Measurements from ENCODE around the gene RPSA. TPM values are rescaled to one million over a fixed set of nuclear protein-coding genes. Genes with fewer than 3 reads are reported as not detected.
A peak's percentile ranks its signal among the peaks of the same experiment; 100 is the strongest.

Gene RPSA
- total RNA-seq = 806 TPM
- 1,249 TPM for polyA plus RNA-seq (ENCODE audit: insufficient read depth, low read depth, low replicate concordance)
- long read RNA-seq, donor 1, transcript RPSA-201 (7 exons, 1,171 nt) = major isoform, 246 of 372 reads
- long read RNA-seq, donor 1, transcript RPSA-207 (5 exons, 1,227 nt) = minor isoform, 6 of 372 reads
- long read RNA-seq, donor 1, partial matches to known transcripts = 71 of 372 reads
- long read RNA-seq, donor 1, other reads (novel, unspliced or antisense) = 42 of 372 reads
- long read RNA-seq, donor 2, transcript RPSA-205 (2 exons, 622 nt) = minor isoform, 6 of 698 reads
- long read RNA-seq, donor 2, transcript RPSA-201 (7 exons, 1,171 nt) = major isoform, 541 of 698 reads
- long read RNA-seq, donor 2, transcript RPSA-206 (3 exons, 596 nt) = minor isoform, 7 of 698 reads
- long read RNA-seq, donor 2, partial matches to known transcripts = 69 of 698 reads
- long read RNA-seq, donor 2, other reads (novel, unspliced or antisense) = 66 of 698 reads
- long read RNA-seq, donor 3, transcript RPSA-205 (2 exons, 622 nt) = minor isoform, 11 of 975 reads
- long read RNA-seq, donor 3, transcript RPSA-207 (5 exons, 1,227 nt) = minor isoform, 7 of 975 reads
- long read RNA-seq, donor 3, transcript RPSA-201 (7 exons, 1,171 nt) = major isoform, 727 of 975 reads
- long read RNA-seq, donor 3, transcript RPSA-206 (3 exons, 596 nt) = minor isoform, 15 of 975 reads
- long read RNA-seq, donor 3, partial matches to known transcripts = 108 of 975 reads
- long read RNA-seq, donor 3, other reads (novel, unspliced or antisense) = 102 of 975 reads
- long read RNA-seq, donor 4, transcript RPSA-201 (7 exons, 1,171 nt) = major isoform, 112 of 134 reads
- long read RNA-seq, donor 4, partial matches to known transcripts = 17 of 134 reads
- long read RNA-seq, donor 4, other reads (novel, unspliced or antisense) = 0 of 134 reads
- long read RNA-seq, donor 5, transcript RPSA-201 (7 exons, 1,171 nt) = major isoform, 24 of 25 reads
- long read RNA-seq, donor 5, partial matches to known transcripts = 0 of 25 reads
- long read RNA-seq, donor 5, other reads (novel, unspliced or antisense) = 0 of 25 reads
- long read RNA-seq, donor 6, transcript RPSA-207 (5 exons, 1,227 nt) = minor isoform, 12 of 1,871 reads
- long read RNA-seq, donor 6, transcript RPSA-205 (2 exons, 622 nt) = minor isoform, 9 of 1,871 reads
- long read RNA-seq, donor 6, transcript RPSA-201 (7 exons, 1,171 nt) = major isoform, 1,288 of 1,871 reads
- long read RNA-seq, donor 6, transcript RPSA-206 (3 exons, 596 nt) = minor isoform, 34 of 1,871 reads
- long read RNA-seq, donor 6, partial matches to known transcripts = 296 of 1,871 reads
- long read RNA-seq, donor 6, other reads (novel, unspliced or antisense) = 226 of 1,871 reads
- long read RNA-seq, donor 7, transcript RPSA-201 (7 exons, 1,171 nt) = major isoform, 172 of 206 reads
- long read RNA-seq, donor 7, partial matches to known transcripts = 19 of 206 reads
- long read RNA-seq, donor 7, other reads (novel, unspliced or antisense) = 12 of 206 reads
- long read RNA-seq, donor 8, transcript RPSA-205 (2 exons, 622 nt) = minor isoform, 8 of 930 reads
- long read RNA-seq, donor 8, transcript RPSA-201 (7 exons, 1,171 nt) = major isoform, 672 of 930 reads
- long read RNA-seq, donor 8, transcript RPSA-206 (3 exons, 596 nt) = minor isoform, 15 of 930 reads
- long read RNA-seq, donor 8, partial matches to known transcripts = 138 of 930 reads
- long read RNA-seq, donor 8, other reads (novel, unspliced or antisense) = 92 of 930 reads
- long read RNA-seq, donor 9, transcript RPSA-206 (3 exons, 596 nt) = minor isoform, 13 of 392 reads
- long read RNA-seq, donor 9, transcript RPSA-201 (7 exons, 1,171 nt) = major isoform, 283 of 392 reads
- long read RNA-seq, donor 9, partial matches to known transcripts = 61 of 392 reads
- long read RNA-seq, donor 9, other reads (novel, unspliced or antisense) = 29 of 392 reads
- long read RNA-seq, donor 10, transcript RPSA-205 (2 exons, 622 nt) = minor isoform, 8 of 711 reads
- long read RNA-seq, donor 10, transcript RPSA-206 (3 exons, 596 nt) = minor isoform, 14 of 711 reads
- long read RNA-seq, donor 10, transcript RPSA-201 (7 exons, 1,171 nt) = major isoform, 495 of 711 reads
- long read RNA-seq, donor 10, partial matches to known transcripts = 106 of 711 reads
- long read RNA-seq, donor 10, other reads (novel, unspliced or antisense) = 80 of 711 reads

DNA sequence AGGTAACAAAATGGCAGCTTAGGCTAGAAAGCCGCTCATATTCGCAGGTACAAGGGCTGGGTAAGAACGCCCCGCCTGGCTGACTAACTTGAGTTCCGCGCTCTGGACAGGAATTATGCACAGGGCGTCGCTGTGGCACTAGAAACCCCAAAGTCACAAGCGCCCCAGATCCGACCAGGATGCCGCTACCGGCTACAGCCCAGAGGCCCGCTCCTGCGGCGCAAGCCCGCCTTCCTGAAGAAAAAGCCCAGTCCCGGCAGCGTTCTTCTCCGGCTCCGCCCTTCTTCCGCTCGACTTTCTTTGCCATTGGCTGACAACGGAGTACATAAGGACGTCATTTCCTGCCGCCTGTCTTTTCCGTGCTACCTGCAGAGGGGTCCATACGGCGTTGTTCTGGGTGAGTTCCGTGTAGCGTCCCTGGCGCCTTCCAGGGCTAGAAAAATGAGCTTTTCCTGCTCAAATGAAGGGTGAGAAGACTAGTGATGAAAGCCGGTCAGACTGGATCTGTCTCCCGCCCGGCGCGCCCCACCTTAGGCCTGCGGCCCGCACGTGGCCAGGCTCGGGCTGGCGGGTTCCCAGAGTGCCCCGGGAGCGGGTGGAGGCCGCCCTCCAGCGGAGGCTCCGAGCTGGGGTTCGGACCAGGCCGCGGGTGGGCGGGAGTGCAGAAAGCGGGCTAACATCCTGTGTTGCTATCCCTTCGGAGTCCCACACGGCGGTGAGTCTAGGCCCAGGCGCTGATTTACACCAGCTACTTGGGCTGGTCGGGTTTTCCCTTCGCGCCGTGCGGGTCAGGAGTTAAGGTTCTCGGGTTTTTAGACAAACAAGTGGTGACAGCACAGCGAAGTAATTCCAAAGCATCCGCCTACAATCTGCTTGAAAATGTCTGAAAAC, at the start of gene RPSA:
Gene RPSA, plus strand, starts transcription at position 353 of the 891 bp plus-strand sequence. CDS start 934 bp downstream, outside the sequence.
- H3K27ac ChIP-seq (ENCODE audit: low read depth in 2 of 2, low read length in 2 of 2) = peak within 1 kb of the TSS; percentile 58 to 76
- FAIRE-seq = peak; percentile 56
- peak within 1 kb of the TSS; percentile 92 for H3K4me3 ChIP-seq (ENCODE audit: low read length in 3 of 3)
- TF ChIP-seq, protein P1, sequence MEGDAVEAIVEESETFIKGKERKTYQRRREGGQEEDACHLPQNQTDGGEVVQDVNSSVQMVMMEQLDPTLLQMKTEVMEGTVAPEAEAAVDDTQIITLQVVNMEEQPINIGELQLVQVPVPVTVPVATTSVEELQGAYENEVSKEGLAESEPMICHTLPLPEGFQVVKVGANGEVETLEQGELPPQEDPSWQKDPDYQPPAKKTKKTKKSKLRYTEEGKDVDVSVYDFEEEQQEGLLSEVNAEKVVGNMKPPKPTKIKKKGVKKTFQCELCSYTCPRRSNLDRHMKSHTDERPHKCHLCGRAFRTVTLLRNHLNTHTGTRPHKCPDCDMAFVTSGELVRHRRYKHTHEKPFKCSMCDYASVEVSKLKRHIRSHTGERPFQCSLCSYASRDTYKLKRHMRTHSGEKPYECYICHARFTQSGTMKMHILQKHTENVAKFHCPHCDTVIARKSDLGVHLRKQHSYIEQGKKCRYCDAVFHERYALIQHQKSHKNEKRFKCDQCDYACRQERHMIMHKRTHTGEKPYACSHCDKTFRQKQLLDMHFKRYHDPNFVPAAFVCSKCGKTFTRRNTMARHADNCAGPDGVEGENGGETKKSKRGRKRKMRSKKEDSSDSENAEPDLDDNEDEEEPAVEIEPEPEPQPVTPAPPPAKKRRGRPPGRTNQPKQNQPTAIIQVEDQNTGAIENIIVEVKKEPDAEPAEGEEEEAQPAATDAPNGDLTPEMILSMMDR (IDR thresholded peaks at IDR 0.05; ENCODE audit: borderline replicate concordance, extremely low read depth, insufficient read depth) = peak; percentile 16
- H3K9me3 ChIP-seq (ENCODE audit: control insufficient read depth in 2 of 3, insufficient read depth in 1 of 3, low read length in 3 of 3) = no peaks in the 10 kb centered on the region
- H3K9ac ChIP-seq (ENCODE audit: low read length in 3 of 3) = peak within 1 kb of the TSS; percentile 78 to 87 (median 84)
- peak; percentile 97 to 99 (median 98) for DNase-seq
- H3K4me1 ChIP-seq (ENCODE audit: control insufficient read depth in 2 of 3, insufficient read depth in 2 of 3, low read depth in 1 of 3, low read length in 3 of 3) = peaks cover 4 to 13% (median 4%) of the 10 kb centered on the region in 3 donors
- no peaks in the 10 kb centered on the region for H3K27me3 ChIP-seq (ENCODE audit: control insufficient read depth, insufficient read depth, low read length)
- H3K36me3 ChIP-seq (ENCODE audit: control insufficient read depth in 2 of 3, insufficient read depth in 3 of 3, low read length in 3 of 3) = peaks cover 8 to 25% (median 15%) of the 10 kb centered on the region in 3 donors
- intact Hi-C loops (cut with DNase I) = no loop called here

DNA sequence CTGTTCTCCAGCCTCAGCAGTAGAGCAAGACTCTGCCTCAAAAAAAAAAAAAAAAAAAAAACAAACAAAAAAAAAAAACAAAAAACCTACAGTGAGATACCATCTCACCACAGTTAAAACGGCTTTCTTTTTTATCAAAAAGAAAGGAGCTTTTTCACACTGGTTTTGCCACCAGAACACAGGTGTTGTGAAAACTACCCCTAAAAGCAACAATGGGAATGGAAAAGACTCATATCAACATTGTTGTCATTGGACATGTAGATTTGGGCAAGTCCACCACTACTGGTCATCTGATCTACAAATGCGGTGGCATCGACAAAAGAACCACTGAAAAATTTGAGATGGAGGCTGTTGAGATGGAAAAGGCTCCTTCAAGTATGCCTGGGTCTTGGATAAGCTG, 48.2 kb upstream of the RPSA start:
- no peak for FAIRE-seq
- Histone ChIP-seq H3K9me3 (ENCODE audit: control insufficient read depth in 2 of 3, insufficient read depth in 1 of 3, low read length in 3 of 3) (no peaks in the 10 kb centered on the region), H3K4me1 (ENCODE audit: control insufficient read depth in 2 of 3, insufficient read depth in 2 of 3, low read depth in 1 of 3, low read length in 3 of 3) (no peaks in the 10 kb centered on the region), H3K27ac (ENCODE audit: low read depth in 2 of 2, low read length in 2 of 2) (no peak overlapping the region), H3K36me3 (ENCODE audit: control insufficient read depth in 2 of 3, insufficient read depth in 3 of 3, low read length in 3 of 3) (no peaks in the 10 kb centered on the region), H3K9ac (ENCODE audit: low read length in 3 of 3) (no peak overlapping the region), H3K4me3 (ENCODE audit: low read length in 3 of 3) (no peak overlapping the region), H3K27me3 (ENCODE audit: control insufficient read depth, insufficient read depth, low read length) (no peaks in the 10 kb centered on the region)
- TF ChIP-seq, protein P1 (IDR thresholded peaks at IDR 0.05; ENCODE audit: borderline replicate concordance, extremely low read depth, insufficient read depth) = no peak
- DNase-seq = no peak
- intact Hi-C loops (cut with DNase I) = no loop called here

Measured in kidney (tissue), 22 donors.